GM21515 (cell line): ENCODE data around the gene NLRP3.
"Not testable (repeated sequence)": the region's sequence is repeated elsewhere in the genome, so short reads cannot be mapped to it uniquely, and the experiment has no call there.

Experiments used
- ATAC-seq: cut with Tn5 transposase; IDR thresholded peaks from one replicate; pipeline ENCODE4 v1.9.1; 2021; ENCODE audit not compliant: unreplicated experiment

The NLRP3 gene

DNA sequence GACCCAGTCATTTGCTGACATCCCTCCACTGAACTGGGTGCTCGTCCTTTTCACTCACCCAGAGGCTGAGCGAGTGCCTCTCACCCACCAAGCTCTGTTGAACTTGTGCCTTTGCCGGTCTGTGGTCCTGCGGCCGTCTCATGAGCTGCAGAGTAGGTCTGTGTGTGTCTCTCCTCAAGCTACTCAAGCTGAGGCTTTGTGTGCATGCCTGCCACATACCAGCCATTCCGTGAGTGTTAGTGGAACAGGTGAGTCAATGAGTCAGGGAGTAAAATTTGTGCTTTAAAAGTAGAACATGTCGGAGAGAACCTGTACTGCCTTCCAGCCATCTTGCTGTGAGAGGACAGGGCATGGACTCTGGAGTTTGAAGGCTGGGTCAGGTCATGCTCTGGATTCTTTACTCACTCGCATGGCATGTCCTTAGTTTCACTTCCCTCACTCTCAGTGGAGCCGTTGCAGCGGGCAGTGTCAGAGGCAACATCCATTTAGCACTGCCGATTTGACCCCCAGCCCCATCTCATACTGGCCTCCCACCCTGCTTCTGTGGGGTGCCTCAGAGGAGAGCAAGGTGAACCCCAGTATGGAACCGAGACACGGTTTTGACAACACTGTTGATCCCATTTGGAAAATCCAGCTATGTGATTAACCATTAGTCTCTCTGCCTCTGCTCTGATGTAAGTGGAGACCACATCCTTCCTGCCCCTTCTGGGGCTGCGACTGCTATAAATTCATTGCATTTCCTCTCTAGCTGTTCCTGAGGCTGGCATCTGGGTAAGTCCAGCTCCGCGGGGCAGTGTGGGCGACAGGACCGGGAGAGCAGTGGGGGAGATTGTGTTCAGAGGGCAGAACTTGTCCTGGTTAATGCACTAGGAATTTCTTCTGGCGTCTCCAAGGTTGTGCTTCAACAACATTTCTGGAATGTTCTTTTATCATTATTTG, at the start of gene NLRP3:
Gene NLRP3 (plus strand): TSS at position 751 of the 939 bp plus-strand sequence. CDS start 2,628 bp downstream, outside the sequence.
- ATAC-seq, result no peak

GRCh38 chr1:247366345-247366744, 49.6 kb upstream of the NLRP3 start:
- ATAC-seq, result not testable (repeated sequence)

DNA sequence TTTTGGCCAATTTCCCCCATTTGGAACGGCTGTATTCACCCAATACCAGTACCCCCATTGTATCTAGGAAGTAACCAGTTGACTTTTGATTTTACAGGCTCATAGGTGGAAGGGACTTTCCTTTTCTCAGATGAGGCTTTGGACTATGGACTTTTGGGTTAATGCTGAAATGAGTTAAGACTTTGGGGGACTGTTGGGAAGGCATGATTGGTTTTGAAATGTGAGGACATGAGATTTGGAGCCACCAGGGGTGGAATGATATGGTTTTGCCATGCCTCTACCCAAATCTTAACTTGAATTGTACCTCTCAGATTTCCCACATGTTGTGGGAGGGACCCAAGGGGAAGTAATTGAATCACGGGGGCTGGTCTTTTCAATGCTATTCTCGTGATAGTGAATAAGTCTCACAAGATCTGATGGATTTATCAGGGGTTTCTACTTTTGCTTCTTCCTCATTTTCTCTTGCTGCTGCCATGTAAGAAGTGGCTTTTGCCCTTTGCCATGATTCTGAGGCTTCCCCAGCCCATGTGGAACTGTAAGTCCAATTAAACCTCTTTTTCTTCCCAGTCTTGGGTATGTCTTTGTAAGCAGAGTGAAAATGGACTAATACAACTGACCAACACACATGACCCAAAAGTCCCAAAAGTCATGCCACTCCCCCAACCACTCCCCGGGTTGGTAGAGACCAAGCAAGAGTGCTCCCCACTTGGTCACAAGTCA, 48.9 kb upstream of the NLRP3 start:
- ATAC-seq, result no peak

DNA sequence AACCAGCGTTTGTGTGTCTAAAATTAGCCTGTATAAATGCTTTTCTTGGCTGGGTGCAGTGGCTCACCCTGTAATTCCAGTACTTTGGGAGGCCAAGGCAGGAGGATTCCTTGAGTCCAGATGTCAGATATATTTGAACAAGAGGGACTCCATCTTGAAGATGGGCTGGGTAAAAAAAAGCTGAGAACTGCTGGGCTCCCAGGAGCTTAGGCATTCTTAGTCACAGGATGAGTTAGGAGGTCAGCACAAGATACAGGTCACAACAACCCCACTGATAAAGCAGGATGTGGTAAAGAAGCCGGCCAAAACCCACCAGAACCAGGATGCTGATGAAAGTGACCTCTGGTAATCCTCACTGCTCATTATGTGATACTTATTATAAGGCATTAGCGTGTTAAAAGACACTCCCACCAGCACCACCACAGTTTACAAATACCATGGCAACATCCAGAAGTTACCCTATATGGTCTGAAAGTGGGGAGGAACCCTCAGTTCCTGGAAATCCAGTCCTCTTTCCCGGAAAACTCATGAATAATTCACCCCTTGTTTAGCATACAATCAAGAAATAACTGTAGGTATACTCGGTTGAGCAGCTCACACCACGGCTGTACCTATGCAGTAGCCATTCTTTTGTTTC, 48.1 kb upstream of the NLRP3 start:
- no peak for ATAC-seq

- ATAC-seq, result no peak
These were observed 47.4 kb upstream of the NLRP3 start for GRCh38 chr1:247368490-247369145.

DNA sequence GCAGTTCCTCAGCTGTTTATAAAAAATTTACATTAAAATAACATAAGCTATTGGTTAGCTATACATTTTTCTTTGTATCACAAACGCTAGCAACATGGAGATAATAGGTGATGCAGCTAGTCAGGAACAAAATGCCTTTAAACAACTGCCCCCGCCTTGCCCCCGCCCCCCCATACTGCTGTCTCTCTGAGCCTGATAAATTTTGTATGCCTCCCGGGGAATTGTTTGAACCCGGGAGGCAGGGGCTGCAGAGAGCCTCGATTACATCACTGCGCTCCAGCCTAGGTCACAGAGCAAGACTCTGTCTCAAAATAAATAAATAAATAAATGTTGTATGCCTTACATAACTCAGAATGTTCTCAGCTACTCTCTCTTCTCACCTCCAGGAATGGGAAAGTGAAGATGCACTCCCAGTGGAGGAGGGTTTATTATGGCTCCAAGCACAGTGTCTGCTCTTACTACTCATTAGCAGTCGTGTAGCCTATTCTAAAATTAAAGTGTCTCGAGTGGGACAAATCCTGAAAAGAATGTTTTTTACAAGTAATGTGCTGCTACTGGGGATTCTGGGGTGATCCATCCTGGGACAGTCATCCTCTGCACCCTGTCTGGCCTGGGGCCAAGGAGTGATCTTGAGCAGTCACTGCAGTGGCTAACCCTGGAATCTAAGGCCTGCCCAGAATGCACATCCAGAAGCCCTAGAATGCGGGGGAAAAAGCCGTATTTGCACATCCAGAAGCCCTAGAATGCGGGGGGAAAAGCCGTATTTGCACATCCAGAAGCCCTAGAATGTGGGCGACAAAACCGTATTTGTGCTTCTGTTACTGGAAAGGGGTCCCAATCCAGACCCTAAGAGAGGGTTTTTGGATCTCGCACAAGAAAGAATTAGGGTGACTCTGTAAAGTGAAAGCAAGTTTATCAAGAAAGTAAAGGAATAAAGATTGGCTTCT, 44.9 kb upstream of the NLRP3 start:
- no peak for ATAC-seq

GRCh38 chr1:247371801-247372259, 44.1 kb upstream of the NLRP3 start:
- ATAC-seq, result no peak

GRCh38 chr1:247373721-247374141, 42.2 kb upstream of the NLRP3 start:
- ATAC-seq, result peak; percentile 58

DNA sequence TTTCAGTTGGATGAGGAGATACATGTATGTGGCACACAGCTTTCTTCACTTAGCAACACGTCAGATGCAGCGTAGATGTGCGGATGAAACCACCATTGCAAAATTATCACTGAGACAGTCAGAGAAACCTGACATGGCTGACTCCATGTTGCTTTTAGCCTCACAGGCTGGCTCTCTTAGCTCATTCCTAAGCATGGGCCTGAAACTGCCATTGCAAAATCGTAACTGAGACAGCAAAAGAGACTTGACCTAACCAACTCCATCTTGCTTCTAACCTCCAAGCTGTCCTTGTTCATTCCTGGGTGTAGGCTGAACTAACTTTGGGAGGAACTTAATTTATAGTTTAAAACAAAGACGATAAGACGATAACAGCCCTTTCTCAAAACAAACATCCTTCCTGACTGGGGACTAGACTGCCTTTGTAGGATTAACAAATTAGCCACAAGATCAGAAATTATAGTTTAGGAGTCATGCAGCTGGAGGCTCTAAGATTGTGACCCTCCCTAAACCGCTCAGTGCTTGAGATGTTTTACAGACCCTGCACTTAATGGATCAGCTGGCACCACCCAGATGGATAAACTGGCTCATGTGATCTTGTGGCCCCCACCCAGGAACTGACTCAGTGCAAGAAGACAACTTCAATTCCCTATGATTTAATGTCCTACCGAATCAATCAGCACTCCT, 41.2 kb upstream of the NLRP3 start:
- ATAC-seq, result not testable (repeated sequence)

DNA sequence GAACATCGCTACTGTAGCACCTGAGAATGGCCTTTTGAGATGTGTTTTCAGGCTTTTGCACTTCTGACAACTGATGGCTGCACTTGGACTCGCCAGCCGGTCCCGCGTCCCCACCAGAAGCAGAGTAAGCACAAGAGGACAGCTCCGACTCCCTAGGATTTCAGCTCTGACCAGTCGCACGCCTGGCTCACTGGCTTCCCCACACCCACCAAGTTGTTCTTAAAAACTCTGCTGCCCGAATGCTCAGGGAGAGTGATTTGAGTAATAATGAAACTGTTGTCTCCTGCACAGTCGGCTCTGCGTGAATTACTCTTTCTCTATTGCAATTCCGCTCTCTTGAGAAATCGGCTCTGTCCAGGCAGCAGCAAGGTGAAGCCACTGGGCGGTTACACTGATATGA, 40.2 kb upstream of the NLRP3 start:
- ATAC-seq, result no peak

DNA sequence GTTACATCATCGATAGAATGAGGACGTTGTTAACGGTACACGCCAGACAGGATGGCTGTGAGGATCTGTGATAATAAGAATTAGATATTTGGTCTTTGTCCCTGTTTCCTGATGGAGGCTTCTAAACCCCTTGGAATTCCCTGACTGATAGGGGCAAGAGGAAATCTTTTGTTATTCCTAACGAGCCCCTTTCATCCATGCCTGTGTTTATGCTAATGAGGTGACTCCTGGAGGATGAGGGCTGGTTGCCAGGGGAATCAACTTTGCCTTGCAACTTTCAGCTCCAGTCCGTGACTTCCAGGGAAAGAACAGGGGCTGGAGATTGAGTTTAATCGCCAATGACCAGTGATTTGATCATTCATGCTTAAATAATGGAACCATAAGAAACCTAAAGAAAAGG, 39.3 kb upstream of the NLRP3 start:
- no peak for ATAC-seq

GRCh38 chr1:247377656-247378055, 38.3 kb upstream of the NLRP3 start:
- ATAC-seq, result not testable (repeated sequence)

DNA sequence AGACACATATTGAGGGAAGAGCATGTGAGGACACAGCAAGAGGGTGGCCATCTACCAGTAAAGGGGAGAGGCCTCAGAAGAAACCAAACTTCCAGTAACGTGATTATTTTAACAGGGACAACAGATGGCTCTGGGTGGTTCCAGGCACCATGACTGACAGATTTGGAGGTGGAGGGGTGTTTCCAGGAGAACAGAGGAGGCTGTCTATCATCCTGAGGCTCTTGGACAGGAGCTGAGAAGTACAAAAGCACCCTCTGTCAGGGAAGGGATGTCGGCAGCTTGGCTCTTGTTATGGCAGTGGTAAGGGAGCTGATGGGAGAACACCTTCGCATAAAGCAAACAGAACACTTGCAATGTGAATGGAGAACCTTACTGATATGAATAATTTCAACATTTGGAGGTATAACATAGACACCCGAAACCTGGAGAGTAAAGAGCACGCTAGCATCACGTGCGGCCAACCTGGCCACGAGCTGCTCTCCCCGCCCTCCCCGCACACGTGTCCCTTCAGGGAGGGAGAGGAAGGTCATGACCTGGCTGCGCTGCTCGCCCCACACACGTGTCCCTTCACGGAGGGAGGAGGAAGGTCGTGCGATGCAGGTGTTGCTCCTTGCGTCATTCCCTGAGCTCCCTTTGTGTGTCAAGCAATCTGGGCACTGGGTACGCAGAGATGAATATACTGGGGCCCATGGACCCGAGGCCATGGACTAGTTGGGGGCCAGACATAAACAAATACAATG, 37.5 kb upstream of the NLRP3 start:
- ATAC-seq, result no peak

DNA sequence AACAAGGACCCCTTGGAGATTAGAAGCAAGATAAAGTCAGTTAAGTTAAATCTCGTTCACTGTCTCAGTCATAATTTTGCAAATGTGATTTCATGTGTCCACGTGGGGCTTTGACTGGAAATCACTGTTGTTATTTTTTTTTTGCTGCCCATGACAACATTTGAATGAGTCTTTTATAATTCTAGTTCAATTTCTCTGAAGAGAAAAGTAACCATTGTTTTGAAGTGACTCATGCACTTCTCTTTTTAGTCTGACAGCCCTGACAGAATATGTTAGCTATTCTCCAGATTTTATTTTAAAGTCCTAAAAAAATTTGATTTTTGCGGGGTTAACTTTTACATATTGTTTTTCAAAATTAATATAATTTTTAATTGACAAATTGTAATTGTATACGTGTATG, 30.7 kb upstream of the NLRP3 start:
- ATAC-seq, result no peak

DNA sequence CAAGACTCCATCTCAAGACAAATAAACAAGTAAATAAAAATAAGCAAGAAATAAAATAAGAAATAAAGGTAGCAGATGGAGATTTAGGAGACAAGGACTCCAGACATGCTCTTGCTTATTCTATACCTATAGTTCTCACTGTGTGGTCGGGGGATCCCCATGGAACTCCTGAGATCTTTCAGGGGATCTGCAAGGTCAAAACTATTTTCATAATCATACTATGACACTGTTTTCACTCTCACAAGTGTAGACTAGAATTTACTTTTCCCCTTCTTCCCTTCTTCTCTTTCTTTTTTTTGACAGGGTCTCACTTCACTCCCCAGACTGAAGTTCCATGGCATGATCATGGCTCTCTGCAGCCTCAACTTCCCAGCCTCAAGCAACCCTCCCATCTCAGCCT, 29.8 kb upstream of the NLRP3 start:
- no peak for ATAC-seq

DNA sequence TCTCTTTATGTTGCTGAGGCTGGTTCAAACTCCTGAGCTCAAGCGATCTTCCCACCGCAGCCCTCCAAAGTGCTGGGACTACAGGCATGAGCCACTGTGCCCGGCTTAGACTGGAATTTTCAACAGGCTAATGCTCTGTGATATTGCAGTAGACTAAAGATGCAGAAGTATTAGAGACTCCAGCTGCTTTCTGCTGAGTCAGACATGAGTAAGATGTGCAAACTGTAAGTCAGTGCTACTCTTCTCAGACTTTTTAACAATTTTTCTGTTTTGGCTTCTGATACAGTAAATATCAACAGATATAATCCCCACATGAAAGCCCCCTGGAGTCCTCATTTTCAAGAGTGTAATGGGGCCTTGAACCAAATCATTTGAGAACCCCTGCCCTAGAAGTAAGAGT, 29.3 kb upstream of the NLRP3 start:
- no peak for ATAC-seq

- ATAC-seq, result no peak
These were observed 28.9 kb upstream of the NLRP3 start for GRCh38 chr1:247387096-247387495.

DNA sequence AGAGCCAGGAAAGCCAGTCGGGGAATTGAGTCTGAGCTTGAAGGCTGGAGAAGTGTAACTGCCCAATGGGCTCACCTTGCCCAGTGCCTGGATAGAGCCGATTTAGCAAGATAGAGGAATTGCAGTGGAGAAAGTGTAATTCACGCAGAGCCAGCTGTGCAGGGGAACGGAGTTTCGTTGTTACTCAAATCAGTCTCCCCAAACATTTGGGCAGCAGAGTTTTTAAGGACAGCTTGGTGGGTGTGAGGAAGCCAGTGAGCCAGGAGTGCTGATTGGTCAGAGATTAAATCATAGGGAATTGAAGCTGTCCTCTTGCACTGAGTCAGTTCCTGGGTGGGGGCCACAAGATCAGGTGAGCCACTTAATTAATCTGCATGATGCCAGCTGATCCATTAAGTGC, 28.4 kb upstream of the NLRP3 start:
- no peak for ATAC-seq
